Thyroid gland (tissue), 4 donors: ENCODE measurements around the gene LRRN1.

ENCODE experiments used
- CTCF ChIP-seq, 6 experiments: fragments of 200-600 bp in 3 of 6; fragments of 450-650 bp in 3 of 6; sonication (generic) in 3 of 6; IDR thresholded peaks; one replicate each; pipeline ENCODE4 v1.5.1; 2016 to 2019; ENCODE audit warnings: antibody characterized with exemption in 6 of 6, mild to moderate bottlenecking in 2 of 6, inconsistent platforms in 1 of 6, moderate library complexity in 1 of 6
- POLR2A ChIP-seq, 2 donors: fragments of 450-650 bp; IDR thresholded peaks; one replicate each; pipeline ENCODE4 v1.6.1; 2017; ENCODE audit warnings: antibody characterized with exemption in 2 of 2, mild to moderate bottlenecking in 2 of 2, moderate library complexity in 1 of 2

- TF ChIP-seq POLR2A (IDR thresholded peaks at IDR 0.05) (no peak), CTCF (IDR thresholded peaks at IDR 0.05) (no peak)
These were observed 6.9 kb downstream of the LRRN1 start for GRCh38 chr3:3806092-3806491.
